Breast epithelium (tissue), 3 donors: Measurements from ENCODE around the gene TEX13B.
A peak's percentile ranks its signal among the peaks of the same experiment; 100 is the strongest.

ENCODE experiments used
- POLR2AphosphoS5 ChIP-seq, 3 donors: sonication (generic); formaldehyde crosslinking; IDR thresholded peaks; one replicate each; pipeline ENCODE4 v1.6.1; 2017; ENCODE audit warnings: antibody characterized with exemption in 3 of 3
- TF ChIP-seq, protein P1 (sequence below), 3 donors: fragments of 450-650 bp; IDR thresholded peaks; one replicate each; pipeline ENCODE4 v1.5.1; 2016 to 2017; ENCODE audit warnings: antibody characterized with exemption in 3 of 3, mild to moderate bottlenecking in 3 of 3, moderate library complexity in 3 of 3

GRCh38 chrX:107978707-107979307 is 3.4 kb downstream of the TEX13B start:
- TF ChIP-seq, protein P1, sequence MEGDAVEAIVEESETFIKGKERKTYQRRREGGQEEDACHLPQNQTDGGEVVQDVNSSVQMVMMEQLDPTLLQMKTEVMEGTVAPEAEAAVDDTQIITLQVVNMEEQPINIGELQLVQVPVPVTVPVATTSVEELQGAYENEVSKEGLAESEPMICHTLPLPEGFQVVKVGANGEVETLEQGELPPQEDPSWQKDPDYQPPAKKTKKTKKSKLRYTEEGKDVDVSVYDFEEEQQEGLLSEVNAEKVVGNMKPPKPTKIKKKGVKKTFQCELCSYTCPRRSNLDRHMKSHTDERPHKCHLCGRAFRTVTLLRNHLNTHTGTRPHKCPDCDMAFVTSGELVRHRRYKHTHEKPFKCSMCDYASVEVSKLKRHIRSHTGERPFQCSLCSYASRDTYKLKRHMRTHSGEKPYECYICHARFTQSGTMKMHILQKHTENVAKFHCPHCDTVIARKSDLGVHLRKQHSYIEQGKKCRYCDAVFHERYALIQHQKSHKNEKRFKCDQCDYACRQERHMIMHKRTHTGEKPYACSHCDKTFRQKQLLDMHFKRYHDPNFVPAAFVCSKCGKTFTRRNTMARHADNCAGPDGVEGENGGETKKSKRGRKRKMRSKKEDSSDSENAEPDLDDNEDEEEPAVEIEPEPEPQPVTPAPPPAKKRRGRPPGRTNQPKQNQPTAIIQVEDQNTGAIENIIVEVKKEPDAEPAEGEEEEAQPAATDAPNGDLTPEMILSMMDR (IDR thresholded peaks at IDR 0.05), result peak in 2 of 3 donors; percentile 17 to 20
- TF ChIP-seq POLR2AphosphoS5 (IDR thresholded peaks at IDR 0.05), result no peak
